ENCODE results near the gene UNC119B. TPM values are rescaled to one million over a fixed set of nuclear protein-coding genes. Genes with fewer than 3 reads are reported as not detected.

UNC119B gene
- total RNA-seq, 2 experiments from 2014 or later, result 17.2 to 27.4 TPM

- H4K20me1 ChIP-seq (ENCODE audit: insufficient read depth, low read length), result no peaks in the 10 kb centered on the region
- no peaks in the 10 kb centered on the region for H3K36me3 ChIP-seq (ENCODE audit: insufficient read depth, low read length)
- H3K4me2 ChIP-seq (ENCODE audit: low read length), result no peak overlapping the region
- H3K79me2 ChIP-seq (ENCODE audit: insufficient read depth, low read depth, low read length), result no peaks in the 10 kb centered on the region
- H3K4me1 ChIP-seq (ENCODE audit: insufficient read depth, low read length, poor library complexity, severe bottlenecking), result no peaks in the 10 kb centered on the region
- no TSS peak for BruUV-seq (replicated peaks)
- H3K27ac ChIP-seq (ENCODE audit: low read depth, low read length, poor library complexity, severe bottlenecking), result no peak overlapping the region
- DNase-seq (ENCODE audit: low spot score), result no peak
- ChIA-PET CTCF (ENCODE audit: unreplicated experiment) (no interaction called here), POLR2A (interaction anchor here (0.6 kb wide), 1 partner anchor 220 kb away, joined by 3 read pairs; no protein-coding TSS in a partner anchor)
- H3K9me2 ChIP-seq (ENCODE audit: insufficient read depth, low read length), result no peaks in the 10 kb centered on the region
- intact Hi-C loops (cut with micrococcal nuclease; ENCODE audit: unreplicated experiment), result loop anchor here (1.0 kb wide), 1 partner anchor 233 kb away; no protein-coding TSS in a partner anchor
- no peak overlapping the region for H3K4me3 ChIP-seq (ENCODE audit: low read depth, low read length, poor library complexity, severe bottlenecking)
- H2AFZ ChIP-seq (ENCODE audit: low read length), result no peak overlapping the region
- H3K9me3 ChIP-seq (ENCODE audit: low read length), result no peaks in the 10 kb centered on the region
- TF ChIP-seq CTCF (conservative IDR thresholded peaks at IDR 0.05; ENCODE audit: low read length), result peak; percentile 41; the same call in 1 of the 2 replicates
- TF ChIP-seq EZH2phosphoT487 (IDR thresholded peaks at IDR 0.05; ENCODE audit: borderline replicate concordance, low read depth, low read length), result no peak
Measured at GRCh38 chr12:120738252-120739030, 28.2 kb downstream of the UNC119B start.

- Histone ChIP-seq H3K36me3 (ENCODE audit: insufficient read depth, low read length) (no peaks in the 10 kb centered on the region), H2AFZ (ENCODE audit: low read length) (no peak overlapping the region), H3K4me2 (ENCODE audit: low read length) (no peak overlapping the region), H4K20me1 (ENCODE audit: insufficient read depth, low read length) (no peaks in the 10 kb centered on the region), H3K79me2 (ENCODE audit: insufficient read depth, low read depth, low read length) (no peaks in the 10 kb centered on the region), H3K27ac (ENCODE audit: low read depth, low read length, poor library complexity, severe bottlenecking) (no peak overlapping the region), H3K9me3 (ENCODE audit: low read length) (no peaks in the 10 kb centered on the region), H3K4me3 (ENCODE audit: low read depth, low read length, poor library complexity, severe bottlenecking) (no peak overlapping the region), H3K4me1 (ENCODE audit: insufficient read depth, low read length, poor library complexity, severe bottlenecking) (no peaks in the 10 kb centered on the region), H3K9me2 (ENCODE audit: insufficient read depth, low read length) (no peaks in the 10 kb centered on the region)
- POLR2A ChIA-PET, result no interaction called here
- no TSS peak for BruUV-seq (replicated peaks)
- no peak for TF ChIP-seq CTCF (conservative IDR thresholded peaks at IDR 0.05; ENCODE audit: low read length)
- CTCF ChIA-PET (ENCODE audit: unreplicated experiment), result no interaction called here
- intact Hi-C loops (cut with micrococcal nuclease; ENCODE audit: unreplicated experiment), result no loop called here
- DNase-seq (ENCODE audit: low spot score), result no peak
Measured at GRCh38 chr12:120739031-120739762, 28.9 kb downstream of the UNC119B start.

All from OCI-LY7 (cell line).